ENCODE data around the gene C3orf33.

DNA sequence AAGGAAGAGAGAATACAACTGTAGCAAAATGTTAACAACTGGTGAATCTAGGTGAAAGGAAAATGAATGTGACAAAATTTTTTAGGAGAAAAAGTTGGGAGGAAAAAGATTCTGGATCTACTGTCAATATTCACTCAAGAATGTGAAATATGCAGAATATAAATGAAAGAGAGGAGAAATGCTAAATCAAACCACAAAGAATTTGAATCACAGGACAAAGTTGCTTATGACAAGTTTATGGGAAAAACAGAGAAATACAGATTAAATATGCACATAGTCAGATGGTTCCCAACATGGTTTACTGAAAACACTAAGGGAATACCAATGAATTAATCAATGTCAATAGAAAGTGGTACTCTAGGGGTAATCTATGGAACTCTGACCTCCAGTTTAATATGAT is 27.6 kb downstream of the C3orf33 start:
- TF ChIP-seq CTCF (IDR thresholded peaks at IDR 0.05) (no peak), POLR2A (IDR thresholded peaks at IDR 0.05) (no peak)
